AML-193 (cell line): ENCODE data around the gene THAP7.
A peak's percentile ranks its signal among the peaks of the same experiment; 100 is the strongest.

ENCODE experiments used
- DNase-seq, 2 experiments: peaks; one replicate each; lab custom pipeline; 2025; lab: John Stamatoyannopoulos, UW

Gene THAP7

GRCh38 chr22:20993304-20994127 lies 8.4 kb downstream of the THAP7 start:
- DNase-seq, result no peak

- DNase-seq, result no peak
These were observed 9.2 kb downstream of the THAP7 start for GRCh38 chr22:20992456-20993303.

GRCh38 chr22:20992056-20992442 lies 9.9 kb downstream of the THAP7 start:
- DNase-seq, result no peak

- DNase-seq, result no peak
These were observed 10.5 kb downstream of the THAP7 start for GRCh38 chr22:20991252-20992055.

- DNase-seq, result no peak
These were observed 11.4 kb downstream of the THAP7 start for GRCh38 chr22:20990184-20991180.

GRCh38 chr22:20989323-20990138 lies 12.4 kb downstream of the THAP7 start:
- no peak for DNase-seq

- DNase-seq, result no peak
These were observed 13.2 kb downstream of the THAP7 start for GRCh38 chr22:20988573-20989322.

GRCh38 chr22:20987375-20987774 lies 14.5 kb downstream of the THAP7 start:
- DNase-seq, result no peak

- no peak for DNase-seq
These were observed 15.6 kb downstream of the THAP7 start for GRCh38 chr22:20986365-20986764.

GRCh38 chr22:20985720-20986119 lies 16.2 kb downstream of the THAP7 start:
- no peak for DNase-seq

GRCh38 chr22:20983081-20983771 lies 18.7 kb downstream of the THAP7 start:
- DNase-seq, result no peak

GRCh38 chr22:20982563-20982882 lies 19.4 kb downstream of the THAP7 start:
- no peak for DNase-seq

GRCh38 chr22:20981787-20982562 lies 19.9 kb downstream of the THAP7 start, which contains the start of gene LZTR1:
Gene LZTR1 (plus strand): TSS chr22:20982297. CDS start chr22:20982372, 75 bp downstream.
- DNase-seq, result peak; percentile 79 to 82

GRCh38 chr22:20980938-20981722 lies 20.8 kb downstream of the THAP7 start:
- no peak for DNase-seq

- no peak for DNase-seq
These were observed 21.4 kb downstream of the THAP7 start for GRCh38 chr22:20980523-20980922.

- DNase-seq, result no peak
These were observed 21.9 kb downstream of the THAP7 start for GRCh38 chr22:20979940-20980453.

- no peak for DNase-seq
These were observed 22.6 kb downstream of the THAP7 start for GRCh38 chr22:20979243-20979809.
